ENCODE results near the gene SPATA1.
"Not testable (repeated sequence)": the region's sequence is repeated elsewhere in the genome, so short reads cannot be mapped to it uniquely, and the experiment has no call there.

SPATA1 gene

DNA sequence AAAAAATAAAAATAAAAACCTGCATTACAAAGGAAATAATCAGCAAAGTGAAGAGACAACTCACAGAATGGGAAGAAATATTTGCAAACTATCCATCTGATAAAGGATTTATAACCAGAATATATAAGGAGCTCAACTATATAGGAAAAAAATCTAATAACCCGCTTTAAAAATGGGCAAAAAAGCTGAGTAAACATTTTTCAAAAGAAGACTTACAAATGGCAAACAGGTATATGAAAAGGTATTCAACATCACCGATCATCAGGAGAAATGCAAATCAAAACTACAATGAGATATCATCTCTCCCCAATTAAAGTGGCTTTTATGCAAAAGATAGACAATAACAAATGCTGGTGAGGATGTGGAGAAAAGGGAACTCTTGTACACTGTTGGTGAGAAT is 4.0 kb downstream of the SPATA1 start:
- no peak for DNase-seq

DNA sequence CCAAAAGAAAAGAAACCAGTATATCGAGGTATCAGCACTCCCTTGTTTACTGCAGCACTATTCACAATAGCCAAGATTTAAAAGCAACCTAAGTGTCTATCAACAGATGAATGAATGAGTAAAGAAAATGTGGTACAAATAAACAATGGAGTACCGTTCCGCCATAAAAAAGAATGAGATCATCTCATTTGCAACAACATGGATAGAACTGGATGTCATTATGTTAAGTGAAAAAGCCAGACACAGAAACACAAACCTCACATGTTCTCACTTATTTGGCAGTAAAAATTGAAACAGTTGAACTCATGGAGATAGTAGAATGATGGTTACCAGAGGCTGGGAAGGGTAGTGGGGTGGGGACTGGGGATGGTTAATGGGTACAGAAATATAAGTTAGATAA is 4.5 kb downstream of the SPATA1 start:
- DNase-seq: no peak

DNA sequence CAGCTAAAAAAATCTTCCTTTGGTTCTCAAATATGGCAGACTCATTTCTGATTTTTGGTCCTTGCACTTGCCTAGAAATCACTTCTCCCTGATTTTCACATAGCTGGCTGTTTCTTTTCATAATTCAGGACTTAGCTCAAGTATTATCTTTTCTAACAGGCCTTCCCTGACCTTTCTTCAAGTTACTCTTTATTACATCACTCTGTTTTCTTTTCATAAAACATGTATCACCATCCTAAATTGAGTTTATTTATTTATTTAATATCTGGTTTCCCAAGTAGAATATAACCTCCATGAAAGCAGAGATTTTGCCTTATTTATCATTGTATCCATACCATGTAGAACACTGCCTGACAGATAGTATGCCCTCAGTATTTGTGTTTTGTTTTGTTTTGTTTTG is 18.4 kb downstream of the SPATA1 start:
- DNase-seq: no peak

DNA sequence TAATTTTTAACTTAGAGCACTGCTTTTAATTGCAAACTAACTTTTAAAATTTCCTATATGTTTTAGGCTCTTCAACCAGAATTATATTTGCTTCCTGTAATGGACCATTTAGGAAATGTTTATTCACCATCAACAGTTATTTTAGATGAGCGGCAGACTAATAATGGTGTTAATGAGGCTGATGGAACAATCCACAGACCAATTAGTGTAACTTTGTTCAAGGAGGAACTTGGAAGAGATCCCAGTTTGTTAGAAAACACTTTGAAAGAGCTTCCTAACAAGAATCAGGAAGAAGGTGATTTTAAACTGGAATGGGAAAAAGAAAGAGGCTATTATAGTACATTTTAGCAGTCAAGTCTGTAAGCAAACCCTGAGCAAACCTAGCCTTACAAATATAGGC is 19.6 kb downstream of the SPATA1 start:
- DNase-seq: no peak

DNA sequence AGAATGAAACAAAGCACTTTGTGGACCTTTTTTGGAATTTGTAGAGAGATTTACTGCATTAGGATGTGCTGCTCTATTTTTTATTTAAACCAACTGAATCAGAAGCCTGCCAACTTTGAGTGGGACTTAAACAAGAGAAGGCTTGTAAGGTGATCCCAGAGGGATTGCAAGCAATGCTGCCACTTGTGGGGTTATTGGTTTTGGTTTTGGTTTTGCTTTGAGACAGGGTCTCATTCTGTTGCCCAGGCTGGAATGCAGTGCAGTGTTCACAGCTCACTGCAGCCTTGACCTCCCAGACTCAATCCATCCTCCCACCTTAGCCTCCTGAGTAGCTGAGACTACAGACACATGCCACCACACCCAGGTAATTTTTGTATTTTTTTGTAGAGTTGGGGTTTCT is 32.4 kb downstream of the SPATA1 start:
- no peak for DNase-seq

DNA sequence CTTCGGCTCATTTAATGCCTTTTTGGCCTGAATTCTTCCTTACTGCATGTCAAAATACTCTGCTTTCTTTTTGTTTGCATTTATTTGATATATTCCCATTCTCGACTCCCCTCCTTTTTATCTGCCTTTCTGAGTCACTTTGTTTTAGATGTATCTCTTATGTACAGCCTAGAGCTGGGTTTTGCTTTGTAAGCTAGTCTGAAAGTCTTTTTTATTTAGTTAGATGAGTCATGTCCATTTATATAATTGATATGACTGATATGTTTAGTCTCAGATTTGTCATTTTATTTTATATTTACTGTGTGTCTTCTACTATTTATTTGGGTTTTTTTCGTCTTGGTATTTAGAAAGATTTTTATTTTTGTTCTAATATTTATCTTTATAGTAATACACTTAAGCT is 33.8 kb downstream of the SPATA1 start:
- DNase-seq: no peak

DNA sequence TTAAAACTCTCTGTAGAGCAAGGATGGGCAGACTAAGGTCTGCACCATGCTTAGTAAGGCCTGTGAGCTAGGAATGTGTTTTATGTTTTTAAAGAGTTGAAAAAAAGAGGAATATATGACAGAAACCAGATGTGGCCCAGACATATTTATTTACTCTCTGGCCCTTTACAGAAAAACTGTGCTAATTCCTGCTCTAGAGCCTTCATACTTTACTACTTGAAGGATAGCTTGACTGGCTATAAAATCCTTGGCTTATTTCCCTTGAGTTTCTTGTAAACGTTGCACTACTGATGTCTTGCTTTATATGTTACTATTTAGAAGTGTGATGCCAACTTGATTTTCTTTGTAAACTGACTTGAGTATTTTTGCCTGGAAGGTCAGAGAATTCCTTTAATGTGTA is 34.6 kb downstream of the SPATA1 start:
- no peak for DNase-seq

DNA sequence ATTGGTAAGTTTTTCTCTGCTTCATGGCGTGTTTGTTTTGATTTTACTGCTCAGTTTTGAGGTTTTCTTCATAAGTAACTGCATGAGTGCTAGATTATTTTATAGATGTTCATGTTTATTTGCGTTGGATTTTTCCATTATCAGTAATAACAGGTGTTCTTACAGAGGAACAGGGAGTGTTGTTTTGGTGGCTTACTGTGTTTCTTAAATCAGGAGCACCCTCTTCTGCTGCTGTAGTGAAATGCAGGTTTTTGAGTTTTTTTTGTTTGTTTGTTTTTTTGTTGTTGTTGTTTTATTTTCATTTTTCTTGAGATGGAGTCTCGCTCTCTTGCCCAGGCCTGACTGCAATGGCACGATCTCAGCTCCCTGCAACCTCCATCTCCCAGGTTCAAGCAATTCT is 35.5 kb downstream of the SPATA1 start:
- no peak for DNase-seq

DNA sequence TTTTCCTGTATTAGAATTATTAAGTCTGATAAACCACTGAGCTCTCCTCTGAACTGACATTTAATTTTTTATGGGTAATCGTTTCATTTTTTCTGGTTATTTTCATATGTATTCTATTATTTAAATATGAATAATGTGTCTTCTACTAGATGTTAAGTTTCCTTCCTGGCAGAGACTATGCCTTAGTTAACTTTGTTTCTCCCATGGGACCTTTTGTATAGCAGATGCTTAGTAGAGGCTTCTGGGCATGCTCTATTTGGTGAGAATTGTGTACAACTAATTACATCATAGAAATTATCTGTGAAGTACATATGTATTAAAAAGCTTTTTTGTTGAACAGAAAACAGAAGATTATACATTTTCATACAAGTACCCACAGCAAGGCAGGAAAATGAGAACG is 44.6 kb downstream of the SPATA1 start:
- no peak for DNase-seq

DNA sequence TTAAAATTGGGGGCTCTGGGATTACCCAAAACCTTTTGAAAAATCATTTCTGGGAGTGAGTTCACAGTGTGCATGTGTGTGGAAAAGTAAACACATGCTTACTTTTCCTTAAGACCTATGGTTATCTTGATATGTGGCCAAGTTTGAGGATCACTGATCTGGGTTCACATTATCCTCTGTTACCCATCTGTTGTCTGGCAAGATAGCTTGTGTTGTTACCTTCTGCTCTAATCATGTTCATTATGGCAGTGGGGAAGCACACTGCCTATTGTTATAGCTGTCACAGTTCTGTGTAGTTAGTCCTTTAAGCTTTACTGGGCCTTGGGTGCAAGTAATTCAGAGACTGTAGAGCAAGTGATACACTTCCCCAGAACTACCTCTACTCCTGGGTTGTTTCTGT is 63.0 kb downstream of the SPATA1 start:
- DNase-seq: no peak

DNA sequence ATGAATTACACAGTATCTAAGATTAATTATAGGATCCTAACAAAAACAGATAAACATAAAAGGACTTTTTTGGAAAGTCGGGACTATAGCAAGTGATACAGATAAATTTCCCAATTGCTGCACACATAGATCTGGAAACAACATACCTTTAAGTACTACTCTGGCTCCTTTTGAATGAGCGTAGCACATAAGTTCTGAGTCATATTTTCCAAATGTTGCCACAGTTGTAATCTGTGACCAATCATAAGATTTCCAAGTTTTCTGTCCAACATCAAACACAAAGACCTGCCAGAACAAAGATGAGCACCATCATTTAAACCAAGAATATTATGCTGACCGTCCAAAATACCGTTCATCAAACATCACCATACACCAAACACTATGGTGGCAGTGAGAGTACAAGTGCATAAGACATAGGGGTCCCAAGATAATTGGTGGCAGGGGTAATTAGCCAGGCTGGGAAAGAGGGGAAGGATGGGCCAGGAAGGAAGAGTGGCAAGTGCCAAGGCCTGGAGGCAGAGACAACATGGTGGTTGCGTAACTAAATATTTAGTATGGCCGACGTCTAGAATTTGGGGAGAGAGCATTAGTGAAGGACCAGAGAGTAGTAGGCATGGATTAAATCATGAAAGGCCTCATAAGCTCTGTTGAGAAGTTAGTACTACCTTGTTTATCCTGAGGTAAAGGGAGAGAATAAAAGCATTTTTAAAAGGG is 64.4 kb downstream of the SPATA1 start:
- DNase-seq: no peak

DNA sequence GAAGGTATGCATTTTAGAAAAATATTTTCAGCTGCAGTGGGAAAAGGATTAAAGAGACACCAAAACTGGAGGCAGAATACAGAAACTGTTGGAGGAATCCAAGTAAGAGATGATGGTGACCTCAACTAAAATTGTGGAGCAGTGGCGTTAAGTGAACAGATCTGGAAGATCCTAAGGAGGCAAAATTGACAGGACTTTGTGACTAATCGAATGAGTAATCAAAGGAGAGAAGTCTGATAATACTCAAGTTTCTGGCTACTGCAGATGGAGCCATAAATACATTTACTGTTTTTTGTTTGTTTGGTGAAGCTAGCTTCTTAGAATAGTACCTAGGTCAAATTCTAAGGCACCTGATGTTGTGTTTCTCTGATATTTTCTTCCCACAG is 65.0 kb downstream of the SPATA1 start:
- DNase-seq: no peak

DNA sequence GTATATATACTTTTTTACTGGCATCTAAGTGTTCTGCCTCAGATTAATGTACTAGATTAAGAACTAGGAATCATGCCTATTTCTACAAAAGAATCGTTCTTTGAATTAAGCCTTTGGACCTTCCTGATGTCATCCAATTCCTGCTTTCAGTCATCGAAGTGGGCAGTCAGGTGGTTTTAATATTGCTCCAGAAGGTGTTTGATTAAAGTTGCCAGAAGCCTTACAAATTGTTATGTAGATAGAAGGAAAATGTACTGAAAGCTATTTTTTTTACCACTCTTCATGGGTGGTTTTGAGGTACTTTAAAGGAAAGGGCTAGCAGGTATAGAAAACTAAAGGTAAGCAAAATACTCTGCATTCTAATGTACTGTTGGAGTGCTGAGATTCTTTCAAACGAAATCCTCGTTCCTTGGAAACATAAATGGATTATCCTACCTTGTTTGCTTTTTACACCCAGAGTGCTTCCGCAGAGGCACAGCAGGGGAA is 67.3 kb downstream of the SPATA1 start:
- DNase-seq: no peak

DNA sequence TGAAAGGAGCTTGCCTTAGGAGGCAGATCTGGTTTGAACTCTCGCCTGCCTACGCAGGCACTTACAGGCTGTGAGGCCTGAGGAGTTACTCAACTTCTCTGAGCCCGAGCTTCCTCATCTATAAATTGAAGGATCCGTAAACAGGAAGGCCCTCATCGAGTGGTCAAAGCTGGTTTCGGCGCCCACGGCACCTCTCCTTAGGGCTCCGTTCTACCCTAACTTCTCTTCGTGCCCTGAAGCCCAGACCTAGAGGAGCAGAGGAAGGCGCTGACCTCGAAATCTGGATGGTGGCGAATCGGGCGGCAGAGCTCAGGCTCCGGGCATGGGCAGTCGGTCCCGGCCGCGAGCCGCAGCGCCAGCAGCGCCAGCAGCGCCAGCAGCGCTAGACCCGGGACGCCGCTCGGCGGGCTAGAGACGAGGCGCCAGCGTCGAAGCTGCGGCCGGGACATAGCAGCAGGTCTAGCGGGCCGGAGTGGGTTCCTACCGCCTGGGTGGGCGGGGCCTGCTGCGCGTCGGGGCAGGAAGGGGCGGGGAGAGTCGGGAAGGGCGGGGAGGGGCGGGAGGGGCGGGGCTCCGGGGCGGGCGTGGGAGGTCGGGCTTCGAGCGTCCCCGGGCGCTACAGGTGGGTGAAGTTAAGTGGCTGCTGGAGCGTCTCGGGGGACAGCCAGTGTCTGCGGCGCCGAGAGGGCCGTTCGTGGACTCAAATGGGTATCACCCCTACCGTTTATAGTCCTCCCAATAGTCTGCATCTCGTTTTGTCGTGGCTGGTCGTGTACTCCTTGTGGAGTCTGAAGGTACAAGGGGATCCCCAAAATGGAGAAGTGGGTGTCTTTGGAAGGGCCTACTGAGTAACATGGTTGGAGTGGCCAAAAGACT is 68.0 kb downstream of the SPATA1 start, which contains the start of gene CTBS:
TSS of gene CTBS (minus strand) at position 474 of the 876 bp plus-strand sequence. CDS start at position 449, 25 bp downstream.
- peak; percentile 96 for DNase-seq

DNA sequence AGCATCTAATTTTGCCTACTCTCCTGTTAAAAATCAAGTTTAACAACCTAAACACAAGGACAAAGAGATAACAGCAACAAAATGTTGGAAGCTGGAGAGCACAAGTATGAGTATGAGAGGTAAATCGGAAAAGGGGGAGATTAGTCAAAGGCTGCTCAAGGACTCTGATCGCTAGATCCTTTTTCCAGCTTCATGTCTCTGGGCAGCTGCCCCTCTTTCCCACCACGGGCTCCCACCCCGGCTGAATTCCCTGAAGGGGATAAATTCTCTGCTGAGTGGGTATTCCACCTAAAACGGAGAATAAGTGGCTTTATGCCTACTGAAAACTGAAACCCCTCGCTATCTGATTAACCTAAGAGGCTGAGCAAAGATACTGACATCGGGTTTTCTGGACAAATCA is 68.8 kb downstream of the SPATA1 start:
- no peak for DNase-seq

DNA sequence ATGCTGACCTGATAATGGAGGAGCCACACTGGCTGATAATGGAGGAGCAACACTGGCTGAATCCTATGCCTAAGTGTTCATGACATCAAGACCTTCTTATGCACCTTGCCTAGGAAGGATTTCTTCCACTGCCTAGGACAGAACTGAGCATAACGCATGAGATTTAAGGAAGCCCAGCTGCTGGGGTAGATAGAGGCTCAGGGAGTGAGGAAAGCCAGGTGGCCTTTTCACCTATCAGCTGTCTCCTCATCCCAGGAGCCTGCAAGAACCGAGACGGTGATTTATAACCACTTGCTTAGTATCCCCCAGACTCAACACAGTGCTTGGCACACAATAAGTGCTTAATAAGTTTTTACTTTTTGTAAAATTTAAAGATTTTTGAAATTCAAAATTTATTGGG is 75.5 kb downstream of the SPATA1 start:
- DNase-seq: no peak

DNA sequence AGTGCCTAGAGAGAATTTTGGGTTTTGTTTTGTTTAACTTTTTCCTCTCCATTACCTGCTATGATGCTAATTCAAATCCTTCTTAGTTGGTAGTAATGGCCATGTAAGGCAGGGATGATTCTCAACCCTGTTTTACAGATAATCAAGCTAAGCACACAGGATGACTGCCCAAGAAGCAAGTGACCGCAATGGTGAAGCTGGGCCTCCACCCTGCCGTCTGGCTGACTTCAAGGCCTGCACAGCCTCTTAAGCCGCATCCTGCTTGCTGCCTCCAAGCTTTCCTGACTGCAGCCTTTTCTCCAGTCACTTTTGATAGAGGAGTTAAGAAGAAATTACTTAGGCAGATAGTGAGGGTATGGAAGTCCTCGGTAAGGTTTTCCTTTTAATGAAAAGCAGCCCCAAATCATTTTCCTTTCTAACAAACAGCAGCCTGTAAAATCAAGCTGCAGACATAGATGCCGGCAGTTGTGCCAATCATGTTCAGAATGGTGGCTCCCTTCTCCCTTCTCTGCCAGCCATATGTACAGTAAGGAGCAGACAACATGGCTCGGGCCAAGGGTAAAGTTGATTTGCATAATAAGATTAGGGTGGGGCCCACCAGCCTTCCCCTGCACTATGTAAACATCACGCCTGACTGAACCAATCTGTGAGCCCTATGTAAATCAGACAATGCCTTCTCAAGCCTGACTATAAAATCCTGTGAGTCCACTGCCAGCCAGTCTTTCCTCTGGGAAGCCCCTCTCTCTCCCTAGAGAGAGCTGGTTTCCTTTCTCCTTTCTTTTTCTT is 76.8 kb downstream of the SPATA1 start:
- DNase-seq: peak; percentile 94

DNA sequence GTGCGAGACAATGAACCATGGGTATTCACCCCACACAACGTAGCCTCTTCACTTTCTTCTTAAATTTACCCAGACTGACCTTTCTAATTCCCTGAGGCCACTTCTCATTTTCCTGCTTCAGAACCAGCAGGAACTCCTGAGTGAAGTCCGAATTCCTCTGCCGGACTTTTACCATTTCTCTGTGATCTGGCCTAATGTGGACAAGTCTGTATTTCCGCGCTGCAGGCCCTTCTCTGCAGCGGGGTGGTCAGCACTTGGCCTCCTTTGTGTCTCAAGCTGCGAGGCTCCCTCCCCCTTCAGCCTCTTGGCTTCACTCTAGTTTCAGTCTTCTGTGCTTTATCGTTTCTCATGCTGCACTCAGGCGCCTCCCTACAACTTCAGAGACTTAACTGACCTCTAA is 77.5 kb downstream of the SPATA1 start:
- DNase-seq: no peak

DNA sequence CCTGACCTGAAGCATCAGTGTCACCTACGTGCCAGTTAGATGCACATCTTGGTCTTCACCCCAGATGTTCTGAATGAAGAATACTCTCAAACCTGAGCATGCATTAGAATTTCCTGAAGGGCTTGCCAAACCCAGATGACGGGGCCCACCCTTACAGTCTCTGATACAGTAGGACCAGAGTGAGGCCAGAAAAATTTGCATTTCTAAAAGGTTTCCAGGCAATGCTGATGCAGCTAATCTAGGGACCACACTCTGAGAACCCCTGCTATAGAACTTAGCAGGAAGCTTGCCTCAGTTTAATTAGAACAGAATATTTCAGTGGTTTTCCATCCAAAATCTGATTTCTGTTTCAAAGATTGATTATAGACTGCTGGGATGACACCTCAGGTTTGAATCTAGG is 77.9 kb downstream of the SPATA1 start:
- DNase-seq: no peak

DNA sequence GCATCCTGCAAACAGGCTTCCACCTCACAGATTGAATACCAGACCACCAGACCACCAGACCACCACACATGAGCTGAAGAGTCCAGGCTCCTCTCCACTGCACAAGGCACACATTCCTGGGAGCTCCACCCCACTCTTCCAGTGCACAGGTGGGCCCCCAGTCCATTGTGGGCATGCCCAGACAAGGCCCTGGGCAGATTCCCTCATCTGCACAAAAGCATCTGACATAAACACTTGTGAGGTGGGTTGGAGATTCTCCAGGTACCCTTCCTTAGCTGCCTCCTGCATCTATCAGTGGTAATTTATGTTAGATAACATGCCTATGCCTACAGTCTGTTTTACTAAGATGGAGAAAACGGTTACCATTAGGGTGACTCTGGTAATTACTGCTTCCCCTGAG is 79.6 kb downstream of the SPATA1 start:
- DNase-seq: no peak

DNA sequence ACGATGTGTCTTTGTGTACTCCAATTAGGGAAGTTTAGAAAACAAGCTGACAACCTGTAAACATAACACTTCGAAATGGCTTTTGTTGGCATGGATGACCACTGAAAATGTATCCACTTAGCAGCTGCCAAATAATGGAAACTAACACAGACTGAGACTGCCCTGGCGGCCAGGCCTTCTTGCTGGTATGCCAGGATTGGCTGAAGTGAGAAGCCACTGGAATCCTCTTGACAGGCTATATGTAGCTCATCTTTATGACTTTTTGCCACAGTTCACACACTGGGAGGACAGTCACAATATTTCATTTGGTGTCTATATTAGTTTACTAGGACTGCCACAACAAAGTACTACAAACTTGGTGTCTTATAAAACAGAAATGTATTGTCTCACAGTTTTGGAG is 80.9 kb downstream of the SPATA1 start:
- DNase-seq: no peak

DNA sequence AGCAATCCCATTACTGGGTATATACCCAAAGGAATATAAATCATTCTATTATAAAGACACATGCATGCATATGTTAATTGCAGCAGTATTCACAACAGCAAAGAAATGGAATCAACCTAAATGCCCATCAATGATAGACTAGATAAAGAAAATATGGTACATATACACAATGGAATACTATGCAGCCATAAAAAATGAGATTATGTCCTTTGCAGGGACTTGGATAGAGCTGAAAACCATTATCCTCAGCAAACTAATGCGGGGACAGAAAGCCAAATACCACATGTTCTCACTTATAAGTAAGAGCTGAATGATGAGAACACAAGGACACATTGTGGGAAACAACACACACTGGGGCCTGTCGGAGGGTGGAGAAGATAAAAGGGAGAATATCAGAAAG is 88.8 kb downstream of the SPATA1 start:
- not testable (repeated sequence) for DNase-seq

DNA sequence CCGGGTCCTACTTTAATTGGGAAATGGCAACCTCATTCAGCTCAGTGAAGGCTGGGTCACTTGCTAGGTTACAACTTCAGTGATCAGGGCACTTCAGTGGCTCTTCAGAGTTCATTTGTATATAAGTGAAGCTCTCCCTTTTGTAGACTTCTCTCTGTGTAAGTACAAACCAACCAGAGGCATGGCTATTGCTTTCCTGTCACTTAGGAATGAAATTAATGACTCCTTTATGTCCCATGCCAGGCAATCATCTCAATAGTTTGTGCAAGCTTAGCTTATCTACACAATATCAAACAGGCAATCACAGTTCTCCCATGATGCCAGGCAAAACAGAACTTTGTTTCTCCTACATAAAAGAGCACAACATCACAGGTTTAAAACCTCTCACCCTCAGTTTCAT is 90.8 kb downstream of the SPATA1 start:
- DNase-seq: no peak

DNA sequence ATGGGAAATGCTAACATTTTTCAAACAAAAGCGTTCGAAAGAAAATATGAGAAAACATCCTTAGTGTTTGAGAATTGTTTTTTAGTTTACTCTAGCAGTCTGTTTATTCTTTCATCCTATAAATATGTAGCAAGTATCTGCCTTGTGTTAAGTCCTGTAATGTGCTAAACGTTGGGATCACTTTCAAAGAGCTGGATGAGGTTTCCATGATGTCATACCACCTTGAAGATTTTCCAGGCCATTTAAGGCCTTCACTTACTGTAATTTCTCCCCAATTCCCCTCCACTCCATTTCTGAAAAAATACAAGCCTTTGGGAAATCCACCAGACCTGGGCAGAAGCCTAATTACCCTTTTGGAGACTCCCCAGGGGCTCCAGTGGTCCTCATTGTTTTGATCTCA is 92.2 kb downstream of the SPATA1 start:
- no peak for DNase-seq
